ENCODE measurements around the gene C5orf24. TPM values are rescaled to one million over a fixed set of nuclear protein-coding genes. Genes with fewer than 3 reads are reported as not detected.
"Not testable (repeated sequence)": the region's sequence is repeated elsewhere in the genome, so short reads cannot be mapped to it uniquely, and the experiment has no call there.

Gene C5orf24
- total and polyA plus RNA-seq, 7 donors: 16.0 to 31.4 (median 25.7) TPM

GRCh38 chr5:134877159-134877558, 31.4 kb downstream of the C5orf24 start:
- Histone ChIP-seq H3K4me1 (peaks cover 9% of the 10 kb centered on the region), H3K9me3 (no peaks in the 10 kb centered on the region), H3K27ac (no peak overlapping the region), H3K27me3 (ENCODE audit: insufficient read depth in 3 of 3, low read length in 2 of 3) (no peaks in the 10 kb centered on the region), H3K36me3 (ENCODE audit: insufficient read depth in 1 of 2, low read depth in 1 of 2) (peaks cover 0 to 14% of the 10 kb centered on the region in 2 donors), H3K4me3 (no peak overlapping the region)
- intact Hi-C loops (cut with DNase I): loop anchor here in 1 of 2 donors (2.0 kb wide), 1 partner anchor 26 kb away; no protein-coding TSS in a partner anchor
- DNase-seq (no peak), ATAC-seq (no peak)
- no peak for TF ChIP-seq CTCF (IDR thresholded peaks at IDR 0.05)

GRCh38 chr5:134878403-134878802, 32.6 kb downstream of the C5orf24 start:
- Histone ChIP-seq H3K36me3 (ENCODE audit: insufficient read depth in 1 of 2, low read depth in 1 of 2) (peaks cover 0 to 14% of the 10 kb centered on the region in 2 donors), H3K4me3 (no peak overlapping the region), H3K27me3 (ENCODE audit: insufficient read depth in 3 of 3, low read length in 2 of 3) (no peaks in the 10 kb centered on the region), H3K9me3 (no peaks in the 10 kb centered on the region), H3K4me1 (peaks cover 9% of the 10 kb centered on the region), H3K27ac (no peak overlapping the region)
- TF ChIP-seq CTCF (IDR thresholded peaks at IDR 0.05): no peak
- ATAC-seq: no peak
- 53 to 75% (median 72%) methylated on average over 3 of the region's 3 CpGs for WGBS, 3 donors
- no peak for DNase-seq
- intact Hi-C loops (cut with DNase I): no loop called here

GRCh38 chr5:134879456-134879855, 33.7 kb downstream of the C5orf24 start:
- H3K9me3 ChIP-seq: no peaks in the 10 kb centered on the region
- TF ChIP-seq CTCF (IDR thresholded peaks at IDR 0.05): no peak
- H3K27me3 ChIP-seq (ENCODE audit: insufficient read depth in 3 of 3, low read length in 2 of 3): no peaks in the 10 kb centered on the region
- 84 to 87% (median 86%) methylated on average over 3 of the region's 3 CpGs for WGBS, 3 donors
- peaks cover 6% of the 10 kb centered on the region for H3K4me1 ChIP-seq
- DNase-seq: no peak
- intact Hi-C loops (cut with DNase I): no loop called here
- no peak for ATAC-seq
- H3K4me3 ChIP-seq: no peak overlapping the region
- no peak overlapping the region for H3K27ac ChIP-seq
- peaks cover 0 to 14% of the 10 kb centered on the region in 2 donors for H3K36me3 ChIP-seq (ENCODE audit: insufficient read depth in 1 of 2, low read depth in 1 of 2)

- H3K9me3 ChIP-seq; H3K4me3 ChIP-seq; DNase-seq; H3K27me3 ChIP-seq (ENCODE audit: insufficient read depth in 3 of 3, low read length in 2 of 3); H3K27ac ChIP-seq; intact Hi-C loops (cut with DNase I); ATAC-seq; H3K4me1 ChIP-seq: not testable (repeated sequence)
- WGBS, 3 donors: 87 to 93% (median 93%) methylated on average over 1 to 2 of the region's 3 CpGs
- H3K36me3 ChIP-seq (ENCODE audit: insufficient read depth in 1 of 2, low read depth in 1 of 2): peaks cover 0 to 14% of the 10 kb centered on the region in 2 donors
Observed at GRCh38 chr5:134880937-134881336, 35.2 kb downstream of the C5orf24 start.

GRCh38 chr5:134881711-134882110, 35.9 kb downstream of the C5orf24 start:
- WGBS, 3 donors: 93 to 100% (median 97%) methylated on average over 4 to 25 of the region's 30 CpGs
- H3K4me3 ChIP-seq; intact Hi-C loops (cut with DNase I); H3K27ac ChIP-seq; ATAC-seq; H3K27me3 ChIP-seq (ENCODE audit: insufficient read depth in 3 of 3, low read length in 2 of 3); DNase-seq; H3K4me1 ChIP-seq; H3K9me3 ChIP-seq: not testable (repeated sequence)
- H3K36me3 ChIP-seq (ENCODE audit: insufficient read depth in 1 of 2, low read depth in 1 of 2): peaks cover 0 to 10% of the 10 kb centered on the region in 2 donors

- H3K4me3 ChIP-seq: no peak overlapping the region
- TF ChIP-seq CTCF (IDR thresholded peaks at IDR 0.05): no peak
- intact Hi-C loops (cut with DNase I): no loop called here
- H3K36me3 ChIP-seq (ENCODE audit: insufficient read depth in 1 of 2, low read depth in 1 of 2): peaks cover 0 to 46% of the 10 kb centered on the region in 2 donors
- ATAC-seq (no peak), DNase-seq (no peak)
- WGBS, 3 donors: 87 to 88% (median 87%) methylated on average over 14 of the region's 14 CpGs
- H3K9me3 ChIP-seq: no peaks in the 10 kb centered on the region
- no peaks in the 10 kb centered on the region for H3K27me3 ChIP-seq (ENCODE audit: insufficient read depth in 3 of 3, low read length in 2 of 3)
- no peak overlapping the region for H3K27ac ChIP-seq
- H3K4me1 ChIP-seq: no peaks in the 10 kb centered on the region
Observed at GRCh38 chr5:134887593-134888159, 41.9 kb downstream of the C5orf24 start.
